ENCODE measurements around the gene EPHB2.

EPHB2 gene

DNA sequence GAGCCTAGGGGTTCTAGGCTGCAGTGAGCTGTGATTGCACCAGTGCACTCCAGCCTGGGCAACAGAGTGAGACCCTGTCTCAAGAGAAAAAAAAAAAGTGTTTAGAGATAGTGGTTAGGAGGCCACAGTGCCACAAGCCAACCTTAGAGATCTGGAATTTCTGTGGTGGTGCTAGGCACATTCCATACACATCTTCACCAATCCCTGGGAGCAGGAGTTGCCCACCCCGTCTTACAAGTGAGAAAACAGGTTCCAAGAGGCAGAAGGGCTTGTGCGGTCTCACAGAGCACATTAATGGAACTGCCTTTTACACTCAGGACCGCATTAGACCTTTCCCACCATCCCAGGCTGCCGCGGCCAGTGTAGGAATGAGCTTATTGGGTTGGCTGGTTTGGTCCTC is 93.2 kb downstream of the EPHB2 start:
- H3K27ac ChIP-seq = no peak overlapping the region
- TF ChIP-seq, protein P1, sequence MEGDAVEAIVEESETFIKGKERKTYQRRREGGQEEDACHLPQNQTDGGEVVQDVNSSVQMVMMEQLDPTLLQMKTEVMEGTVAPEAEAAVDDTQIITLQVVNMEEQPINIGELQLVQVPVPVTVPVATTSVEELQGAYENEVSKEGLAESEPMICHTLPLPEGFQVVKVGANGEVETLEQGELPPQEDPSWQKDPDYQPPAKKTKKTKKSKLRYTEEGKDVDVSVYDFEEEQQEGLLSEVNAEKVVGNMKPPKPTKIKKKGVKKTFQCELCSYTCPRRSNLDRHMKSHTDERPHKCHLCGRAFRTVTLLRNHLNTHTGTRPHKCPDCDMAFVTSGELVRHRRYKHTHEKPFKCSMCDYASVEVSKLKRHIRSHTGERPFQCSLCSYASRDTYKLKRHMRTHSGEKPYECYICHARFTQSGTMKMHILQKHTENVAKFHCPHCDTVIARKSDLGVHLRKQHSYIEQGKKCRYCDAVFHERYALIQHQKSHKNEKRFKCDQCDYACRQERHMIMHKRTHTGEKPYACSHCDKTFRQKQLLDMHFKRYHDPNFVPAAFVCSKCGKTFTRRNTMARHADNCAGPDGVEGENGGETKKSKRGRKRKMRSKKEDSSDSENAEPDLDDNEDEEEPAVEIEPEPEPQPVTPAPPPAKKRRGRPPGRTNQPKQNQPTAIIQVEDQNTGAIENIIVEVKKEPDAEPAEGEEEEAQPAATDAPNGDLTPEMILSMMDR (IDR thresholded peaks at IDR 0.05) = no peak
- no peak for TF ChIP-seq ZFX (IDR thresholded peaks at IDR 0.05; ENCODE audit: borderline replicate concordance)

DNA sequence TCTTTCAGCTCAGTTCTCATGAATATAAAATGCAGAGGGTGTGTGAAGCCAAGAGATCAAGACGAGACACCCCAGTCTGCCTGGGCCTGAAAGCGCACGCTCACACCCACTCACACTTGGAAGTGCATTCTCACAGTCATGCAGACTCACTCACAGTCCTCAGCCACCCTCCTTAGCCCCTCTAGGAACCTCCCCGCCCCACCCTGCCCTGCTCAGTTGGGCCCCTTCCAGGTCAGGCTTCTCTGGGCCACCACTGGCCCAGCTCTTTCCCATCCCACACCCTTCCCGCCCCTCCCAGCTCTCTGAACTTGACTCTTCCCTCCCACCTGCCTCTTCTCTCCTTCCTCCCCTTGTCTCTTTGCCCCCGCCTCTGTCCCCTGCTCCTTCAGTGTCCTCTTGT is 93.8 kb downstream of the EPHB2 start:
- TF ChIP-seq, protein P1 (IDR thresholded peaks at IDR 0.05) = no peak
- no peak for TF ChIP-seq ZFX (IDR thresholded peaks at IDR 0.05; ENCODE audit: borderline replicate concordance)
- H3K27ac ChIP-seq = no peak overlapping the region

DNA sequence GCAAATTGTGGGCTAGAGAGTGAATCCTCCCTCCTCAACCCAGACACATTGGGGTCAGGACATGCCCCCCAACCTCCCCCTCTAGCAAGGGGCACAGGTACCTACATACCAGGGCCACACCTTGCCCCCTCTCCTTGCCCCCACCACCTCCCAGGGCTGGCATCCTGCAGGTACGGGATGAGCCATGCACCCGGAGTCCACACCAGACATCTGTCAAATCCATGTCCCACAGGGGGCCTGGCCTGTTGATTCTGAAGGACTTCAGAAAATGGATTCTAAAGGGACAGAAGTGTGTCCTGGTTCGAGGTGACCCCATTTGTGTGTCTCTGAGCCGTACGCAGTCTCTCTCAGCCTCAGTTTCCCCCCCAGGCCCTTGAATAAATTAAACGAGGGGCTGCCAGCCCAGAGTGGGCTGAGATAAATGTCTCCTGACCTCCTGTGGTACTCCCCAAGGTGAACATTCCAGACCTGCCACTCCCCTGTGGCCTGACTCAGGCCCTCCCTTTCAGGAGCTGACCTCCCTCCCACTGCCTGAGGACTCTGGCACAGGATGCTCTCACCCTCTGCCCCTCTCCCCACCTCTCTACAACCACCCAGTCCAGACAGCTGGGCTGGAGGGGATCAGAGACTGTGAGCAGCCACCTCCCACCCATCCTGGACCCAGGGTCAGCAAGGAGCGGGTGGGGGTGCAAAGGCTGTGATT is 94.5 kb downstream of the EPHB2 start:
- no peak overlapping the region for H3K27ac ChIP-seq
- TF ChIP-seq, protein P1 (IDR thresholded peaks at IDR 0.05) = no peak
- no peak for TF ChIP-seq ZFX (IDR thresholded peaks at IDR 0.05; ENCODE audit: borderline replicate concordance)

DNA sequence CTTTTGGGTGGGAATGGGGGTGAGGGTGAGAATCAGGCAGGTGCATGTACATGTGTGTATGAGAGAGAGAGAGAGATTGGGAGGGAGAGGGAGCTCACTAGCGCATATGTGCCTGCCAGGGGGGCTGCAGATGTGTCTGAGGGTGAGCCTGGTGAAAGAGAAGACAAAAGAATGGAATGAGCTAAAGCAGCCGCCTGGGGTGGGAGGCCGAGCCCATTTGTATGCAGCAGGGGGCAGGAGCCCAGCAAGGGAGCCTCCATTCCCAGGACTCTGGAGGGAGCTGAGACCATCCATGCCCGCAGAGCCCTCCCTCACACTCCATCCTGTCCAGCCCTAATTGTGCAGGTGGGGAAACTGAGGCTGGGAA is 95.0 kb downstream of the EPHB2 start:
- no peak overlapping the region for H3K27ac ChIP-seq
- no peak for TF ChIP-seq ZFX (IDR thresholded peaks at IDR 0.05; ENCODE audit: borderline replicate concordance)
- TF ChIP-seq, protein P1 (IDR thresholded peaks at IDR 0.05) = no peak

DNA sequence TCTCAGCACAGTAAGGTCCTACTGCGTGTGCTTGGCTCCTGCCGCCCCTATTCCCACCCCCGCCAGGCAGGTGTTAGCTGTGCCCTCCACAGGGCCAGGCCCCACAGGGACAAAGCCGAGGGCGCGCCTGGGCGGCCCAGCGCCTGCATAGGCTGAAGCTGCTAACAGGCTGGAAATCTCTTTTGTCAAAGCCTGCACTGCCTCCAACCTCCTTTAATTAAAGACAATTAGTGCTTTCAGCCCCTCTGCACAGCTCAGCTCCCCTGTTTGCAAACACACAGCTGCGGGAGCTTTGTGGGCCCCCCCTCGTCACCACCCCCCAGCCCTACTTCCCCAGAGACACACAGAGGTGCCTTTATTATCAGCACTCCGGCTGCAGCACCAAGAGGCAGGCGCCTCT is 95.9 kb downstream of the EPHB2 start:
- H3K27ac ChIP-seq = no peak overlapping the region
- TF ChIP-seq ZFX (IDR thresholded peaks at IDR 0.05; ENCODE audit: borderline replicate concordance) = no peak
- TF ChIP-seq, protein P1 (IDR thresholded peaks at IDR 0.05) = no peak

DNA sequence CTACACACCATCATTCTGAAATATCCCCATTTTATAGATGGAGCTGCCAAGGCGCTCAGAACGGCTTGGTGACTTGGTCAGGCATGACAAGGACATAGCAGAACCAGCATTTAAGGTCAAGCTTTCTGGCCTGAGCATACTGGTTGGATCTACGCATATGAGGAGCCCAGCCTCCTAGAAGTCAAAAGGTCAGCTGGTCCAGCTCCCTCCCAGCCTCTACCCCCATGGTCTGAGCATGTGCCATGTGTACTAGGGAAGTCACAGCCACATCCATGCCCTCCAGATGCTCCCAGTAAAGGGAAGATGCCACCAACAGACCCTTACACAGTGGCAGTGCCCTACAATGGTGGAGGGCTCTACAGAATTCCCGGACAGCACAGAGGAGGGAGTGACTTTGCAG is 96.7 kb downstream of the EPHB2 start:
- no peak overlapping the region for H3K27ac ChIP-seq
- TF ChIP-seq ZFX (IDR thresholded peaks at IDR 0.05; ENCODE audit: borderline replicate concordance) = no peak
- TF ChIP-seq, protein P1 (IDR thresholded peaks at IDR 0.05) = no peak

DNA sequence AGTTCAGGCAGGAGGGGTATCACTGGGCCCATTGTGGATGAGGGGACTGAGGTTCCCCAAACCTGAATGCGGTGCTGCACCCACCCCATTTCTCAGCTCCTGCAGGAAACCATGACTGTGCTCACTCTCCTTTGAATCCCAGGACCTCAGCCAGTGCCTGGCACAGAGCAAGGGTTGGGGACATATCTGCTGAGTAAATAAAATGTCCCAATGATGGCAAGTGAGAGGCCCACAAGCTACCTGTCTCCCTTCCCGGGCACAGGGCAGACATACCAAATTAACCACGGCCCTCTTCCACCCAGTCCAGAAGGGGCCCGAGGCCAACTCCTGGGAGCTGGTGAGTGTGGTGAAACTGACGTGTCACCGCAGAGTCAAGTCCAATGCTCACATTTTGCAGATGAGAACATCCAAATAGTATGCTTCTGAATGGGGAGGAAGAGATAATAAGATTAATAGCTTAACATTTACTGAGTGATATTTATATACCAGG is 97.6 kb downstream of the EPHB2 start:
- H3K27ac ChIP-seq = no peak overlapping the region
- no peak for TF ChIP-seq ZFX (IDR thresholded peaks at IDR 0.05; ENCODE audit: borderline replicate concordance)
- TF ChIP-seq, protein P1 (IDR thresholded peaks at IDR 0.05) = no peak

All from 22Rv1 (cell line).